ENCODE measurements around the gene DAB2IP. TPM values are rescaled to one million over a fixed set of nuclear protein-coding genes. Genes with fewer than 3 reads are reported as not detected.

Gene DAB2IP
- total RNA-seq, 1 donor from 2014 or later = 104 TPM

DNA sequence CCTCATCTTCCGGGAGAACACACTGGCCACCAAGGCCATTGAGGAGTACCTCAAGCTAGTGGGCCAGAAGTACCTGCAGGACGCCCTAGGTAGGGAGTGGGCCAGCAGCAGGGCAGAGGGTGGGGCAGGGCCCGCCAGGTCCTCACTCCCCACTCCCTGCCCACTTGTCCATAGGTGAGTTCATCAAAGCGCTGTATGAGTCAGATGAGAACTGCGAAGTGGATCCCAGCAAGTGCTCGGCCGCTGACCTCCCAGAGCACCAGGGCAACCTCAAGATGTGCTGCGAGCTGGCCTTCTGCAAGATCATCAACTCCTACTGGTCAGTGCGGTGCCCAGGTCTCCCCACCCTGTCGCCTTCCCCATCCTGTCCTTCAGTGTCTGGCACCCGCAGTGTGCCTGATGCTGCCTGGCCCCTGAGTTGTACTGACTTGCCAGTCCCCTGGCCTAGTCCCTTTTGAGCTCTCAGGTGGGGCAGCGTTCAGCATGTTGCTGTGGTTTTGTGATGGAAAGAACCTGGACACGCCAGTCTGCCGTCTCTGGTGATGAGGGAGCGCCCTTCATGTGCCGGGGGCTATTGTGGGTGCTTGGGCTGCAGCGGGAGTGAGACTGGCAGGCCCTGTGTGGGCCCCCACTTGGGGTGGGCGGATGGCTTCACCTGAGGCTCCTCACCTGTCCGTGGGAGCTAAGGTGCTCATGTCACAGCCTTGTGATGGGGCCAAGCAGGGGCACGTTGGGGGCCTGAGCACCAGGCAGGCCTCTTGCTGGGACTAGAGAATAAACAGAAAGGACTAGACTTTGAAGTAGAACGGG lies 112.3 kb downstream of the DAB2IP start:
- Mint-ChIP-seq H3K4me1 (ENCODE audit: unreplicated experiment) (peaks cover 23% of the 10 kb centered on the region), H3K9me3 (ENCODE audit: unreplicated experiment) (no peaks in the 10 kb centered on the region), H3K36me3 (ENCODE audit: low read depth, unreplicated experiment) (peaks cover 42% of the 10 kb centered on the region), H3K27me3 (ENCODE audit: unreplicated experiment) (peaks cover 22% of the 10 kb centered on the region), H3K4me3 (ENCODE audit: unreplicated experiment) (no peak overlapping the region), H3K27ac (ENCODE audit: unreplicated experiment) (no peak overlapping the region)
- no peak for DNase-seq (ENCODE audit: low spot score)
- no peak for TF ChIP-seq CTCF (IDR thresholded peaks at IDR 0.05; ENCODE audit: unreplicated experiment)

DNA sequence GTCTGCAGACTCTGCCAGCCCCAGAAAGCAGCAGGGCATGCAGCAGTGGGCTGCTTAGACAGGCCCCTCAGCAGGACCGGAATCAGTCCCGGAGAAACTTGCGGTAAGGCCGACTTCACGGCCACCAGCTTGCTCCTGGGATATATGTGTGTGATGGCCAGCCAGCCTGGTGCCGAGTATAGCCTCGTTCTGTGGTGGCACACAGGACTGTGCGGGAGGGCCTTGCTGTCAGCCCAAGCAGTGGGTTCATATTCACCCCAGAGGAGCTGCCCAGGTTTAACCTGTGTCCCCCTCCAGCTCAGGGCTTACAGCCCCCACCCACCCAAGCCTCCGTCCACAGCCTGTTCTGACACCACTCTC lies 112.9 kb downstream of the DAB2IP start:
- Mint-ChIP-seq H3K27me3 (ENCODE audit: unreplicated experiment) (peaks cover 18% of the 10 kb centered on the region), H3K27ac (ENCODE audit: unreplicated experiment) (no peak overlapping the region), H3K4me3 (ENCODE audit: unreplicated experiment) (no peak overlapping the region), H3K9me3 (ENCODE audit: unreplicated experiment) (no peaks in the 10 kb centered on the region), H3K36me3 (ENCODE audit: low read depth, unreplicated experiment) (peaks cover 43% of the 10 kb centered on the region), H3K4me1 (ENCODE audit: unreplicated experiment) (peaks cover 23% of the 10 kb centered on the region)
- no peak for DNase-seq (ENCODE audit: low spot score)
- TF ChIP-seq CTCF (IDR thresholded peaks at IDR 0.05; ENCODE audit: unreplicated experiment) = no peak

GRCh38 chr9:121765021-121765950 lies 113.9 kb downstream of the DAB2IP start:
- peaks cover 23% of the 10 kb centered on the region for H3K4me1 Mint-ChIP-seq (ENCODE audit: unreplicated experiment)
- no peak for TF ChIP-seq CTCF (IDR thresholded peaks at IDR 0.05; ENCODE audit: unreplicated experiment)
- no peaks in the 10 kb centered on the region for H3K9me3 Mint-ChIP-seq (ENCODE audit: unreplicated experiment)
- peak overlapping the region; percentile 52 for H3K27ac Mint-ChIP-seq (ENCODE audit: unreplicated experiment)
- DNase-seq (ENCODE audit: low spot score) = no peak
- no peak overlapping the region for H3K4me3 Mint-ChIP-seq (ENCODE audit: unreplicated experiment)
- H3K36me3 Mint-ChIP-seq (ENCODE audit: low read depth, unreplicated experiment) = peaks cover 42% of the 10 kb centered on the region
- peaks cover 15% of the 10 kb centered on the region for H3K27me3 Mint-ChIP-seq (ENCODE audit: unreplicated experiment)

DNA sequence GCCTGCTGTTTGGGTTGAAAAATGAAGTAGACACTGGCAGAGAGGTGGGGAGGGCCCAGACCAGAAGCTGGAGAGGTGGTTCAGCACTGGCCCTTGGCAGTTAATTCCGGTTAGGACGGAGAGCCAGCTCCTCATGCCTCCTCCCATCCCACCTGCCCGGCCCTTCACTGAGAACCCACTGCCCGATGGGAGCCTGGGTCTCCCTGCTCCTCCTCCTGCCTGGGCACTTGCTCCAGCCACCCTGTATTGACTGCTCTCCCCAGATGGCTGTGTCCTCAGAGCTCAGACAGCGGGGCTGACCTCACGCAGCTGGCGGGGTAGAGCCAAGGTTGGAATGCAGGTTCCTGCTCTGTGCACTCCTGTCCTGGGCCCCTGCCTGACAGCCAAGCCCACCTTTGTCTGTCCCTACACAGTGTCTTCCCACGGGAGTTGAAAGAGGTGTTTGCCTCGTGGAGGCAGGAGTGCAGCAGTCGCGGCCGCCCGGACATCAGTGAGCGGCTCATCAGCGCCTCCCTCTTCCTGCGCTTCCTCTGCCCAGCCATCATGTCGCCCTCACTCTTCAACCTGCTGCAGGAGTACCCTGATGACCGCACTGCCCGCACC lies 114.7 kb downstream of the DAB2IP start:
- no peak for TF ChIP-seq CTCF (IDR thresholded peaks at IDR 0.05; ENCODE audit: unreplicated experiment)
- Mint-ChIP-seq H3K27me3 (ENCODE audit: unreplicated experiment) (peaks cover 14% of the 10 kb centered on the region), H3K4me3 (ENCODE audit: unreplicated experiment) (no peak overlapping the region), H3K27ac (ENCODE audit: unreplicated experiment) (peak overlapping the region; percentile 4), H3K4me1 (ENCODE audit: unreplicated experiment) (peaks cover 23% of the 10 kb centered on the region), H3K9me3 (ENCODE audit: unreplicated experiment) (no peaks in the 10 kb centered on the region), H3K36me3 (ENCODE audit: low read depth, unreplicated experiment) (peaks cover 46% of the 10 kb centered on the region)
- DNase-seq (ENCODE audit: low spot score) = no peak

Measured in endothelial cell (in vitro differentiated cells).